ENCODE data around the gene PPFIBP2. TPM values are rescaled to one million over a fixed set of nuclear protein-coding genes. Genes with fewer than 3 reads are reported as not detected.

Gene PPFIBP2
- total and polyA plus RNA-seq, 2 of the 13 experiments (the other 11 are each of a cell fraction or from before 2014, with no cell fraction given): 15.0 to 52.5 TPM

DNA sequence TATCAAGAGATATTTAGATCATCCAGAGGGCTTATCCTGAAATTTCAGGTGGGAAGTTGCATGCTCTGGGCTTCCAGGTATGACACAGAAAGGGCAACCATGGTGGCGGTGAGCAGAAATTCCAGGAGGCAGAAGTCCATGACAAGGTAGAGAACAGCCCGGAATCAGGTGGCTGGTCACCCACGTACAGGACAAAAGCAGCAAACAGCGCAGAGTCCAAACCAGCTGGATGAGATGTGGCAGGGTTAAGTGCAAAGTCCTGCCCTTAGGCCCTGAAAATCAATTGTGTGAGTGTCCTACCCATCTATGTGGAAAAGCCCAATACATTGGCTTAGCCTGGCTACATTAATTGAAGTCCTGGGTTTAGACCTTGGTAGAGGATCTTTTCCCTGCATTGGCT is 11.6 kb downstream of the PPFIBP2 start (continued):
- TF ChIP-seq SOX13 (IDR thresholded peaks at IDR 0.05) (peak; percentile 28; the same call in 1 of the 2 replicates), SOX13 (CRISPR knock-in tag; conservative IDR thresholded peaks at IDR 0.05 in 1 of 2, IDR thresholded peaks at IDR 0.05 in 1 of 2) (peak in 1 of 2 experiments; percentile 84; a peak in 2 of 4 replicates), THAP11 (CRISPR knock-in tag; IDR thresholded peaks at IDR 0.05) (0 out of 2 replicates have a peak, but pooled peaks have one; percentile 35), KLF9 (CRISPR knock-in tag; IDR thresholded peaks at IDR 0.05; ENCODE audit: low read depth) (no peak), REL (CRISPR knock-in tag; conservative IDR thresholded peaks at IDR 0.05) (no peak), EED (CRISPR knock-in tag; IDR thresholded peaks at IDR 0.05) (no peak), HDAC6 (IDR thresholded peaks at IDR 0.05; ENCODE audit: low read depth, low read length) (no peak), MATR3 (CRISPR knock-in tag; IDR thresholded peaks at IDR 0.05) (no peak), RXRB (CRISPR knock-in tag; IDR thresholded peaks at IDR 0.05; ENCODE audit: borderline replicate concordance) (peak; percentile 51; the same call in 1 of the 2 replicates), ETV5 (CRISPR knock-in tag; IDR thresholded peaks at IDR 0.05; ENCODE audit: borderline replicate concordance) (peak; percentile 48; the same call in 1 of the 2 replicates), BRCA1 (CRISPR knock-in tag; IDR thresholded peaks at IDR 0.05) (no peak), ZBTB3 (CRISPR knock-in tag; IDR thresholded peaks at IDR 0.05; ENCODE audit: borderline replicate concordance, low read depth) (no peak), ZFP90 (CRISPR knock-in tag; IDR thresholded peaks at IDR 0.05; ENCODE audit: borderline replicate concordance) (no peak), ZNF30 (CRISPR knock-in tag; IDR thresholded peaks at IDR 0.05) (no peak), ADNP (CRISPR knock-in tag; IDR thresholded peaks at IDR 0.05) (no peak), MIXL1 (CRISPR knock-in tag; IDR thresholded peaks at IDR 0.05) (peak; percentile 69)
- TF ChIP-seq, protein P1, sequence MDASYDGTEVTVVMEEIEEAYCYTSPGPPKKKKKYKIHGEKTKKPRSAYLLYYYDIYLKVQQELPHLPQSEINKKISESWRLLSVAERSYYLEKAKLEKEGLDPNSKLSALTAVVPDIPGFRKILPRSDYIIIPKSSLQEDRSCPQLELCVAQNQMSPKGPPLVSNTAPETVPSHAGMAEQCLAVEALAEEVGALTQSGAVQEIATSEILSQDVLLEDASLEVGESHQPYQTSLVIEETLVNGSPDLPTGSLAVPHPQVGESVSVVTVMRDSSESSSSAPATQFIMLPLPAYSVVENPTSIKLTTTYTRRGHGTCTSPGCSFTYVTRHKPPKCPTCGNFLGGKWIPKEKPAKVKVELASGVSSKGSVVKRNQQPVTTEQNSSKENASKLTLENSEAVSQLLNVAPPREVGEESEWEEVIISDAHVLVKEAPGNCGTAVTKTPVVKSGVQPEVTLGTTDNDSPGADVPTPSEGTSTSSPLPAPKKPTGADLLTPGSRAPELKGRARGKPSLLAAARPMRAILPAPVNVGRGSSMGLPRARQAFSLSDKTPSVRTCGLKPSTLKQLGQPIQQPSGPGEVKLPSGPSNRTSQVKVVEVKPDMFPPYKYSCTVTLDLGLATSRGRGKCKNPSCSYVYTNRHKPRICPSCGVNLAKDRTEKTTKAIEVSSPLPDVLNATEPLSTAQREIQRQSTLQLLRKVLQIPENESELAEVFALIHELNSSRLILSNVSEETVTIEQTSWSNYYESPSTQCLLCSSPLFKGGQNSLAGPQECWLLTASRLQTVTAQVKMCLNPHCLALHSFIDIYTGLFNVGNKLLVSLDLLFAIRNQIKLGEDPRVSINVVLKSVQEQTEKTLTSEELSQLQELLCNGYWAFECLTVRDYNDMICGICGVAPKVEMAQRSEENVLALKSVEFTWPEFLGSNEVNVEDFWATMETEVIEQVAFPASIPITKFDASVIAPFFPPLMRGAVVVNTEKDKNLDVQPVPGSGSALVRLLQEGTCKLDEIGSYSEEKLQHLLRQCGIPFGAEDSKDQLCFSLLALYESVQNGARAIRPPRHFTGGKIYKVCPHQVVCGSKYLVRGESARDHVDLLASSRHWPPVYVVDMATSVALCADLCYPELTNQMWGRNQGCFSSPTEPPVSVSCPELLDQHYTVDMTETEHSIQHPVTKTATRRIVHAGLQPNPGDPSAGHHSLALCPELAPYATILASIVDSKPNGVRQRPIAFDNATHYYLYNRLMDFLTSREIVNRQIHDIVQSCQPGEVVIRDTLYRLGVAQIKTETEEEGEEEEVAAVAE (CRISPR knock-in tag; IDR thresholded peaks at IDR 0.05; ENCODE audit: borderline replicate concordance): peak; percentile 38; the same call in 1 of the 2 replicates
- TF ChIP-seq, protein P2, sequence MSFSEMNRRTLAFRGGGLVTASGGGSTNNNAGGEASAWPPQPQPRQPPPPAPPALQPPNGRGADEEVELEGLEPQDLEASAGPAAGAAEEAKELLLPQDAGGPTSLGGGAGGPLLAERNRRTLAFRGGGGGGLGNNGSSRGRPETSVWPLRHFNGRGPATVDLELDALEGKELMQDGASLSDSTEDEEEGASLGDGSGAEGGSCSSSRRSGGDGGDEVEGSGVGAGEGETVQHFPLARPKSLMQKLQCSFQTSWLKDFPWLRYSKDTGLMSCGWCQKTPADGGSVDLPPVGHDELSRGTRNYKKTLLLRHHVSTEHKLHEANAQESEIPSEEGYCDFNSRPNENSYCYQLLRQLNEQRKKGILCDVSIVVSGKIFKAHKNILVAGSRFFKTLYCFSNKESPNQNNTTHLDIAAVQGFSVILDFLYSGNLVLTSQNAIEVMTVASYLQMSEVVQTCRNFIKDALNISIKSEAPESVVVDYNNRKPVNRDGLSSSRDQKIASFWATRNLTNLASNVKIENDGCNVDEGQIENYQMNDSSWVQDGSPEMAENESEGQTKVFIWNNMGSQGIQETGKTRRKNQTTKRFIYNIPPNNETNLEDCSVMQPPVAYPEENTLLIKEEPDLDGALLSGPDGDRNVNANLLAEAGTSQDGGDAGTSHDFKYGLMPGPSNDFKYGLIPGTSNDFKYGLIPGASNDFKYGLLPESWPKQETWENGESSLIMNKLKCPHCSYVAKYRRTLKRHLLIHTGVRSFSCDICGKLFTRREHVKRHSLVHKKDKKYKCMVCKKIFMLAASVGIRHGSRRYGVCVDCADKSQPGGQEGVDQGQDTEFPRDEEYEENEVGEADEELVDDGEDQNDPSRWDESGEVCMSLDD (CRISPR knock-in tag; IDR thresholded peaks at IDR 0.05; ENCODE audit: borderline replicate concordance): no peak
- TF ChIP-seq, protein P3, sequence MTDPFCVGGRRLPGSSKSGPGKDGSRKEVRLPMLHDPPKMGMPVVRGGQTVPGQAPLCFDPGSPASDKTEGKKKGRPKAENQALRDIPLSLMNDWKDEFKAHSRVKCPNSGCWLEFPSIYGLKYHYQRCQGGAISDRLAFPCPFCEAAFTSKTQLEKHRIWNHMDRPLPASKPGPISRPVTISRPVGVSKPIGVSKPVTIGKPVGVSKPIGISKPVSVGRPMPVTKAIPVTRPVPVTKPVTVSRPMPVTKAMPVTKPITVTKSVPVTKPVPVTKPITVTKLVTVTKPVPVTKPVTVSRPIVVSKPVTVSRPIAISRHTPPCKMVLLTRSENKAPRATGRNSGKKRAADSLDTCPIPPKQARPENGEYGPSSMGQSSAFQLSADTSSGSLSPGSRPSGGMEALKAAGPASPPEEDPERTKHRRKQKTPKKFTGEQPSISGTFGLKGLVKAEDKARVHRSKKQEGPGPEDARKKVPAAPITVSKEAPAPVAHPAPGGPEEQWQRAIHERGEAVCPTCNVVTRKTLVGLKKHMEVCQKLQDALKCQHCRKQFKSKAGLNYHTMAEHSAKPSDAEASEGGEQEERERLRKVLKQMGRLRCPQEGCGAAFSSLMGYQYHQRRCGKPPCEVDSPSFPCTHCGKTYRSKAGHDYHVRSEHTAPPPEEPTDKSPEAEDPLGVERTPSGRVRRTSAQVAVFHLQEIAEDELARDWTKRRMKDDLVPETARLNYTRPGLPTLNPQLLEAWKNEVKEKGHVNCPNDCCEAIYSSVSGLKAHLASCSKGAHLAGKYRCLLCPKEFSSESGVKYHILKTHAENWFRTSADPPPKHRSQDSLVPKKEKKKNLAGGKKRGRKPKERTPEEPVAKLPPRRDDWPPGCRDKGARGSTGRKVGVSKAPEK (CRISPR knock-in tag; IDR thresholded peaks at IDR 0.05; ENCODE audit: borderline replicate concordance): no peak
- TF ChIP-seq, protein P4, sequence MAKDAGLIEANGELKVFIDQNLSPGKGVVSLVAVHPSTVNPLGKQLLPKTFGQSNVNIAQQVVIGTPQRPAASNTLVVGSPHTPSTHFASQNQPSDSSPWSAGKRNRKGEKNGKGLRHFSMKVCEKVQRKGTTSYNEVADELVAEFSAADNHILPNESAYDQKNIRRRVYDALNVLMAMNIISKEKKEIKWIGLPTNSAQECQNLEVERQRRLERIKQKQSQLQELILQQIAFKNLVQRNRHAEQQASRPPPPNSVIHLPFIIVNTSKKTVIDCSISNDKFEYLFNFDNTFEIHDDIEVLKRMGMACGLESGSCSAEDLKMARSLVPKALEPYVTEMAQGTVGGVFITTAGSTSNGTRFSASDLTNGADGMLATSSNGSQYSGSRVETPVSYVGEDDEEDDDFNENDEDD (CRISPR knock-in tag; IDR thresholded peaks at IDR 0.05; ENCODE audit: borderline replicate concordance): no peak
